Endometrial microvascular endothelial cells (primary cell): Measurements from ENCODE around the gene ANKH. TPM values are rescaled to one million over a fixed set of nuclear protein-coding genes. Genes with fewer than 3 reads are reported as not detected.

ENCODE experiments used
- in situ Hi-C: cut with HindIII; loops from 2 replicates; pipeline ENCODE4 v1.10.0; 2017; ENCODE audit warnings: low sequenced_read_pairs, low pct_unique_long_range_greater_than_20kb; ENCODE audit errors: inconsistent ontology term
- total RNA-seq: library from RNA; depleted of rRNA; stranded (reverse); fragments of >200 nt; gene quantifications from one replicate; pipeline ENCODE4 v1.2.3, GENCODE V29; 2015; ENCODE audit errors: inconsistent ontology term

Gene ANKH
- total RNA-seq, 1 donor from 2014 or later = 24.0 TPM

- in situ Hi-C loops = no loop called here
Observed at GRCh38 chr5:14696057-14696456, 175.5 kb downstream of the ANKH start.

DNA sequence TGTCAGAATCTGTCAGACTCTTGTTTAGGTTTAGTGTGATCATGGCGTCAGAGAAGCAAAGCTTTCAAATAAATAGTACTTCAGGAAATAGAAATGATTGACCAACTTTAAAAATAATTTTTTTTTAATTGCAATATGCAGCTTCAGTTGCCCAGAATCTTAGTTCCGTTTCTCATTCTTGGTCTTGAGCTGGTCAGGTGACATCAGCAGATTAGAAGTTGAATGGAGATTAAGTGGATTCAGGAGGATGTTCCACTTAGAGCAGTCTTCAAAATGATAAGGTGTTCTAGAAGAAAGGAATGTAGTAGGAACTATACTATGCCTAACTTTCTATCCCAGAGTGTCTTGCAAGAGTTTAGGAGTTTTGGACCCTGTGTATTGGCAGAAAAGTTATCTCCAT, 176.4 kb downstream of the ANKH start:
- in situ Hi-C loops = no loop called here

DNA sequence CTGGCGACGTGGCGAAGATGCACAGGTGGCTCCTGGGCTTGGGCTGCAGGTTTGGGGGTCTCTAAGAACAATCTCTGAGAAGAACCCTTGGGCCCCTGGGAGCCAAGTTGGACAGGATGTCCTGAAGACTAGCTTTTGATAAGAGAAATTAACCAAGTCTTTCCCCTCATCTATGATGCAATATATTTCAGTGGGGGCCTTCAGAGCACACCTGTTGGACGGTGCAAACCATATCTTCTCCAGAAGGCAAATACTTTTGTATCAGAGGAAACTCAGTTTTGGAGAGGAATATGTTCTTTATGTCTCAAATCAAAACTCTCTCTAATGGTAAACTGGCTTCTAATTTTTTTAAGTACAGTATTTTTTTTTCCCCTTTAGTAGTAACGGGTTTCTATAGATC, 178.5 kb downstream of the ANKH start:
- in situ Hi-C loops = no loop called here

GRCh38 chr5:14687023-14687665, 184.4 kb downstream of the ANKH start:
- in situ Hi-C loops = no loop called here

- in situ Hi-C loops = no loop called here
Observed at GRCh38 chr5:14686517-14686916, 185.1 kb downstream of the ANKH start.

GRCh38 chr5:14685757-14686156, 185.8 kb downstream of the ANKH start:
- in situ Hi-C loops = no loop called here

DNA sequence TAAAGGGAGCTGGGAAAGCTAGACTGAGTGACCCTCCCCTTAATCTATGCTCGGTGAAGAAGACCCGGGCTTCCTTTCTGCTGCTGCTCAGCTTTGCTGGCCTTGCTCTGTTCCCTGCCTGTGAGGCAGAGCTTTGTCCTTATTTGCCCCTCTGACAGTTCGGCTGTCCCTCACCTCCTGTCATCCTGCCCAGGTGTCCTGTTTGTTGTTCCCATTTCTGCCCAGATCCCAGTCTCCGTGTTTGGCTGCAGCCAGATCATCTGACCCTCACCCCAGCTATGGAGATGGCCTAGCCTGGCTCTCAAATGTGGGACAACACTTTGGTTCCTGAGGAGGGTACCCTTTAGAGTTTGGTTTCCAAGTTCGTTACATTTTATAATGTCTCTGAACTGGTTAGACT, 186.8 kb downstream of the ANKH start:
- in situ Hi-C loops = no loop called here

GRCh38 chr5:14683906-14684455, 187.6 kb downstream of the ANKH start:
- in situ Hi-C loops = no loop called here

GRCh38 chr5:14681236-14681752, 190.3 kb downstream of the ANKH start:
- in situ Hi-C loops = no loop called here

DNA sequence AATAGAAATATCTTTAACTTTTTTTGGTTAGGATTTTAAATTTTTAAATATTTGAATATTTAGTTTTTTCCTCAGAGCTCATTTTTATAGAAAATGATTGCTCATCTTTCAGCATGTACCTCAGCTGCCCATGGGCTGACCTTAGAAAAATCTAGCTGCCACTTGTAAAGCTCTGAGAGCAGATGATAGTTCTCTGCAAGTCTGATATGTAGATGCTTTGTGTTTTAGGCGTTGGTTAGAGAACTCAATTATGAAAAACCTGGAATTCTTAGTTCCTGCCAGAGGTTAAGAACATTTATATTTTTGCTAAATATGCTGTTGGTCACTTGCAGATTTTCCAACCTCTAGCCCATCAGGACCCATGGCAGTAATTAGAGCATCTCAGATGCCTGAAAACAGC, 192.0 kb downstream of the ANKH start:
- in situ Hi-C loops = no loop called here

GRCh38 chr5:14678773-14679334, 192.7 kb downstream of the ANKH start:
- in situ Hi-C loops = no loop called here

- in situ Hi-C loops = no loop called here
Observed at GRCh38 chr5:14676320-14676719, 195.3 kb downstream of the ANKH start.

- in situ Hi-C loops = no loop called here
Observed at GRCh38 chr5:14675865-14676300, 195.7 kb downstream of the ANKH start.

DNA sequence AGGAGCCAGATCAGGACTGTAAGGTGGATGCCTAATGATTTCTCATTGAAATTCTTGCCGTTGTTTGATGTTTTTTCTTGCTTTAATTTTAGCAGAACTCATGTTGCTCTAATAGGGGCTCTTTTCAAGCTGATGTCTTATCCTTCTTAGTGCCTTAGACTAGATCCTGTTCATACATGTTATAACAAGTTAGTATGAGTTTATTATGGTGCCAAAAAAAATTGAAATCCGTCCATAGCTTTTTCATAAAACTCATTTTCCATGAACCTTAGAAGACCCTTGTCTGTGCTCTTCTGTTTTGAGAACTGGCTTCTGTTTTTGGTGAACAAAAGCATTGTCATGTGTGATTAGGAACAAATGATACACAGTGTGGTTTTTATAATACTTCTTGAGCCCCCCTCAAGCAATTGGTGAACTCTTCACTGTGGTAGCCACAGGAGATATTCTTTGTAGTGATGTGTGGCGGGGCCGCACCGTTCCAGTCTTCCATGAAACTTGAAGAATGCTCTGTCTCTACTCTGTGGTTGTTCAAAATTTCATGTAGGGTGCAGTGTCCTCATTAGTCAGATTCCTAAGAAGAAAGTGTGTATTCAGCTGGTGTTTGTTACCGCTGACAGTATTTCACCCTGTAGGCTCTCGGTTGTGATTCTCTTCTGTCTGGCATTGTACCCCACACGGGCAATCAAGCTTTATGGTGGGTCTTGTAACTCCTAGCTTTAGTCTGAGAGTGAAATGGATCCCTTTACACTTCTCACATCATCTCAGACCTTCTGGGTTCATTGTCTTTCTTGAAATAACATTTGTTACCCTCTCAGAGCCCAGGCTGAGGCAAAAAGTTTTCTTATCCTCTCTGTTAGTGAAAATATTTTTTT, 196.4 kb downstream of the ANKH start:
- in situ Hi-C loops = no loop called here

DNA sequence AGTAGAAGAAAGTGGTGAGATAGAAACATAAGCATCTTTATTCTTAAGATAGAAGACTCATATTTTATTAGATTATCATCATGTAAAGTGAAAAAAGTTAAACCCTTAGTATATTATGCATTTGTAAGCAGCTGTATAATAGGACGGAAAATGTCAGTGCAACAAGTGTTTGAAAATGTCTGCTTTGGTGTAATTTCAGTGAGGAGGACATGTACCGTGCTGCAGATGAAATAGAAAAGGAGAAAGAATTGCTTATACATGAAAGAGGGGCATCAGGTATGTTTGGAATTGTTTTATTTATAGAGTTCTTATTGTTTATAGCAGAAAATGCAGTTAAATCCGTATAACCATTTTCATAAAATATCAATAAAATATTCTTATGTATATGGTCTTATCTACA, 198.1 kb downstream of the ANKH start:
- in situ Hi-C loops = no loop called here

DNA sequence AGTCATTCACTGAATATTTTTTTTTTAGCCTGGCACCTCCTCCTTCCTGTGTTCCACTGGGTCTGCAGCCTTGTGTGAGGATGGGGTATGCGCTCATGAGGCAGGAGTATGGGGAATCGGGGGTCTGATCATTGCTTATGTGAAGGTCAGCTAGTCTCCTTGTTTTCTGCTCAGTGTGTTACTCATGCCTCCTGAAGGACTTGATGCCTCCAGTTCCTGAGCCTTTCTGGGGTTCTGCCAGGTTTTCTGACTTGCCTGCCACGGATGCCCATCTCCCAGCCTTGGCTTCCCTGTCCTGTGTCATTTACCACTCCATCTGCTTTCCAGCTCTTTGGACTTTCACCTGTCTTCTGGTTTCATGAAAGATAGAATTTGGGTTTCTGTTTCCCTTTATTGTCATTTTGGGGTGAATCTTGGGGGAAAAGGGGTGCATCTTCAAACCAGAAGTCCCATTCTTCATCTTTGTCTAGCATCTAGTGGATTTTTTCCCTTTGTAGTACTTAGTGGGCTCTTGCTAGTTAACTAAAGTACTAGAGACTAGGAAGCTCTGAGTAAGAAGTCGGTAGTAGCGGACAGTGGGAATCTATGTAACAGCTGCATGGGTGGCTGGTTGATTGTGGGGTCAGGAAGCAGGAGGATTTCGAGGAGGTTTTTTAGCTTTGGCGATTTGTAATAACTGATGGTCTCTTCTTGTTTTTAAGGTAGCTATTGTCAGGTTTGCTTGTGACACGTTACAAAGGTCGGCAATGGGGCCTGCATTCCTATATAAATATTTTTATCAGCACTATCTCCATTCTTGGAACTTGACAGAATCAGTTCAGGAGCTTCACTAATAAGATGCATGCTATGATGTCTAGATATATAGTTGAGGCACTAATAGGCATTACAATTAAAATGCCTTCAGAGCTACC, 198.8 kb downstream of the ANKH start:
- in situ Hi-C loops = no loop called here

GRCh38 chr5:14672082-14672481, 199.5 kb downstream of the ANKH start:
- in situ Hi-C loops = no loop called here

GRCh38 chr5:14671414-14671813, 200.2 kb downstream of the ANKH start:
- in situ Hi-C loops = no loop called here

DNA sequence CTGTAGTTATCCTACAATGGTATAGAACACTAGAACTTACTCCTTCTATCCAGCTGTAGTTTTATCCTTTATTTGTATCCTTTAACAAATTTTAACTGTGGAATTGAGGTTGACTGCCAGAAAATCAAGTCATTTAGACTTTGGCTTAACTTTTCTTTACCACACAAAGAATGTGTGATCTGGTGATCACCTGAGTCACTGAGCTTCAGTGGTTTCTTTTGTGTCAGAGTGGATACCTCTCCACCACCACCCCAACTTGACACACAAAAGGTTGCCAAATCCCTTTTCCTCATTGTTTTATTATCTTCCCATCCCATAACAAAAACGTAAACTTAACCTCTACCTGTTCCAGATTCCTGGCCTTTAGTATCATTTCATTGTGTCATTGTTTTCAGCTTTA, 201.6 kb downstream of the ANKH start:
- in situ Hi-C loops = no loop called here
